CD4-positive, CD25-positive, alpha-beta regulatory T cell (primary cell): ENCODE data around the gene HRC. TPM values are rescaled to one million over a fixed set of nuclear protein-coding genes. Genes with fewer than 3 reads are reported as not detected.

Source experiments
- ATAC-seq, 2 donors: fragments of 150-1000 bp; cut with Tn5 transposase; one replicate each; pipeline ENCODE4 v1.10.0; 2021; ENCODE audit warnings: low read depth in 2 of 2, moderate number of reproducible peaks in 2 of 2, moderate library complexity in 1 of 2
- DNase-seq, 3 donors: peaks; one replicate each; pipeline versions ENCODE4 v3.0.0 to v3.0.0-alpha.2; 2012 to 2022; ENCODE audit warnings: mixed read lengths in 1 of 3
- H3K27ac ChIP-seq: one replicate; pipeline ENCODE4 v1.7.0; 2013; ENCODE audit warnings: mild to moderate bottlenecking, low read length; ENCODE audit not compliant: insufficient read depth, poor library complexity, severe bottlenecking
- H3K27me3 ChIP-seq: one replicate; pipeline ENCODE4 v1.7.0; 2013; ENCODE audit warnings: low read length; ENCODE audit not compliant: control insufficient read depth, insufficient read depth
- H3K36me3 ChIP-seq: one replicate; pipeline ENCODE4 v1.7.0; 2013; ENCODE audit warnings: mild to moderate bottlenecking, low read length, moderate library complexity; ENCODE audit not compliant: control insufficient read depth, insufficient read depth
- H3K4me1 ChIP-seq: 2 replicates; pipeline ENCODE4 v1.7.0; 2013; ENCODE audit warnings: mild to moderate bottlenecking, low read length; ENCODE audit not compliant: insufficient read depth, control insufficient read depth, poor library complexity, severe bottlenecking
- H3K4me3 ChIP-seq: one replicate; pipeline ENCODE4 v1.7.0; 2013; ENCODE audit warnings: low read depth, mild to moderate bottlenecking, low read length, moderate library complexity
- H3K9me3 ChIP-seq, 2 experiments: 1 replicate in 1 of 2; 2 replicates in 1 of 2; pipeline ENCODE4 v1.7.0; 2013; ENCODE audit warnings: low read length in 2 of 2, mild to moderate bottlenecking in 1 of 2, moderate library complexity in 1 of 2; ENCODE audit not compliant: control insufficient read depth in 2 of 2
- H3K27ac Mint-ChIP-seq, 3 donors: one replicate each; pipeline ENCODE4 v1.8.0; 2020 to 2022; ENCODE audit warnings: mild to moderate bottlenecking in 3 of 3, mixed read lengths in 3 of 3, moderate library complexity in 2 of 3
- H3K27me3 Mint-ChIP-seq: one replicate; pipeline ENCODE4 v1.8.0; 2022; ENCODE audit warnings: mild to moderate bottlenecking, mixed read lengths
- H3K36me3 Mint-ChIP-seq: one replicate; pipeline ENCODE4 v1.8.0; 2020; ENCODE audit warnings: mixed read lengths
- H3K4me1 Mint-ChIP-seq, 4 donors: one replicate each; pipeline ENCODE4 v1.8.0; 2020 to 2022; ENCODE audit warnings: mixed read lengths in 4 of 4, mild to moderate bottlenecking in 1 of 4
- H3K4me3 Mint-ChIP-seq, 4 donors: one replicate each; pipeline ENCODE4 v1.8.0; 2020 to 2022; ENCODE audit warnings: mild to moderate bottlenecking in 4 of 4, mixed read lengths in 4 of 4, moderate library complexity in 3 of 4
- H3K9me3 Mint-ChIP-seq, 7 donors: one replicate each; pipeline ENCODE4 v1.8.0; 2020 to 2022; ENCODE audit warnings: mixed read lengths in 7 of 7, mild to moderate bottlenecking in 3 of 7, moderate library complexity in 2 of 7
- polyA plus RNA-seq, 4 donors: library from polyadenylated mRNA; unstranded; fragments of 300-500 nt; fragmentation: Illumina TruSeq; gene quantifications; one replicate each; pipeline ENCODE4 v1.2.3, GENCODE V29; 2021
- total RNA-seq: library from RNA; stranded (reverse); gene quantifications from one replicate; pipeline ENCODE4 v1.2.3, GENCODE V29; 2022

The HRC gene
- total and polyA plus RNA-seq, 5 donors from 2014 or later: not detected

GRCh38 chr19:49168421-49168820, 13.2 kb upstream of the HRC start:
- no peaks in the 10 kb centered on the region for H3K9me3 ChIP-seq
- H3K27me3 Mint-ChIP-seq: peaks cover 8% of the 10 kb centered on the region
- no peaks in the 10 kb centered on the region for H3K36me3 Mint-ChIP-seq
- peaks cover 2% of the 10 kb centered on the region for H3K27me3 ChIP-seq
- no peak overlapping the region for H3K27ac ChIP-seq
- no peak overlapping the region for H3K4me3 Mint-ChIP-seq
- no peaks in the 10 kb centered on the region for H3K9me3 Mint-ChIP-seq
- ATAC-seq: no peak
- H3K36me3 ChIP-seq: no peaks in the 10 kb centered on the region
- H3K4me3 ChIP-seq: no peak overlapping the region
- no peak for DNase-seq
- H3K27ac Mint-ChIP-seq: no peak overlapping the region
- H3K4me1 Mint-ChIP-seq: no peaks in the 10 kb centered on the region
- H3K4me1 ChIP-seq: no peaks in the 10 kb centered on the region

DNA sequence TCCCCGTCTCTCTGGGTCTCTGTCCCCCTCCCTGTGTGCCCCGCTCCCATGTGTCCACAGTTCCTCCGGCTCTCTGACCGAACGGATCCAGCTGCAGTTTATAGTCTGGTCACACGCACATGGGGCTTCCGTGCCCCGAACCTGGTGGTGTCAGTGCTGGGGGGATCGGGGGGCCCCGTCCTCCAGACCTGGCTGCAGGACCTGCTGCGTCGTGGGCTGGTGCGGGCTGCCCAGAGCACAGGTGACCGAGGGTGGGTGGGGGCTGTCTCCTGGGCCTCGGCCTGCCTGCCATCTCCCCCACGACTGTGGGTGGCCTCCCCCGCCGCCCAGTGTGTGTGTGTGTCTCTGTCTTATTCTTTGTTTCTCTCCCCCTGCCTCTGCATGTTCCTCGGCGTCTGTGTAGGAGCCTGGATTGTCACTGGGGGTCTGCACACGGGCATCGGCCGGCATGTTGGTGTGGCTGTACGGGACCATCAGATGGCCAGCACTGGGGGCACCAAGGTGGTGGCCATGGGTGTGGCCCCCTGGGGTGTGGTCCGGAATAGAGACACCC, 12.7 kb upstream of the HRC start:
- Mint-ChIP-seq H3K27me3 (peaks cover 9% of the 10 kb centered on the region), H3K27ac (no peak overlapping the region), H3K4me3 (no peak overlapping the region), H3K4me1 (no peaks in the 10 kb centered on the region), H3K9me3 (no peaks in the 10 kb centered on the region), H3K36me3 (no peaks in the 10 kb centered on the region)
- DNase-seq: no peak
- peaks cover 2% of the 10 kb centered on the region for H3K27me3 ChIP-seq
- no peaks in the 10 kb centered on the region for H3K36me3 ChIP-seq
- ATAC-seq: no peak
- no peak overlapping the region for H3K27ac ChIP-seq
- no peaks in the 10 kb centered on the region for H3K4me1 ChIP-seq
- no peaks in the 10 kb centered on the region for H3K9me3 ChIP-seq
- no peak overlapping the region for H3K4me3 ChIP-seq

DNA sequence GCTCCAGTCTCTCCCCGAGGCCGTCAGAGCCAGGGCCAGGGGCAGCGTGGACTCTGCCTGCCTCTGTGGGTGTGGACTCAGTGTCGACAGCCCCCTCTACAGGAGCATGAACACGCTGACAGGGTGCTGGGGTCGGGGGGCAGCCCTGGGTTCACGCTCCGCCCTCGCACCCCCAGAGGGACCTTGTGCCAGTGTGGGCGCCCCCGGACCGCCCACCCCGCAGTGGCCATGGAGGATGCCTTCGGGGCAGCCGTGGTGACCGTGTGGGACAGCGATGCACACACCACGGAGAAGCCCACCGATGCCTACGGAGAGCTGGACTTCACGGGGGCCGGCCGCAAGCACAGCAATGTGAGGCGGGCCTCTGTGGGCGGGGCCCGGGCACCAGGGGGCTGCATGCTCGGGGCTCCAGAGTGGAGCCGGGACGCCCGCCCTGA, 10.7 kb upstream of the HRC start:
- no peak overlapping the region for H3K27ac Mint-ChIP-seq
- Histone ChIP-seq H3K4me3 (no peak overlapping the region), H3K9me3 (no peaks in the 10 kb centered on the region), H3K27ac (no peak overlapping the region), H3K27me3 (no peaks in the 10 kb centered on the region), H3K4me1 (no peaks in the 10 kb centered on the region), H3K36me3 (no peaks in the 10 kb centered on the region)
- H3K4me3 Mint-ChIP-seq: no peak overlapping the region
- no peaks in the 10 kb centered on the region for H3K4me1 Mint-ChIP-seq
- no peaks in the 10 kb centered on the region for H3K36me3 Mint-ChIP-seq
- DNase-seq: no peak
- no peak for ATAC-seq
- H3K27me3 Mint-ChIP-seq: peaks cover 15% of the 10 kb centered on the region
- H3K9me3 Mint-ChIP-seq: no peaks in the 10 kb centered on the region

DNA sequence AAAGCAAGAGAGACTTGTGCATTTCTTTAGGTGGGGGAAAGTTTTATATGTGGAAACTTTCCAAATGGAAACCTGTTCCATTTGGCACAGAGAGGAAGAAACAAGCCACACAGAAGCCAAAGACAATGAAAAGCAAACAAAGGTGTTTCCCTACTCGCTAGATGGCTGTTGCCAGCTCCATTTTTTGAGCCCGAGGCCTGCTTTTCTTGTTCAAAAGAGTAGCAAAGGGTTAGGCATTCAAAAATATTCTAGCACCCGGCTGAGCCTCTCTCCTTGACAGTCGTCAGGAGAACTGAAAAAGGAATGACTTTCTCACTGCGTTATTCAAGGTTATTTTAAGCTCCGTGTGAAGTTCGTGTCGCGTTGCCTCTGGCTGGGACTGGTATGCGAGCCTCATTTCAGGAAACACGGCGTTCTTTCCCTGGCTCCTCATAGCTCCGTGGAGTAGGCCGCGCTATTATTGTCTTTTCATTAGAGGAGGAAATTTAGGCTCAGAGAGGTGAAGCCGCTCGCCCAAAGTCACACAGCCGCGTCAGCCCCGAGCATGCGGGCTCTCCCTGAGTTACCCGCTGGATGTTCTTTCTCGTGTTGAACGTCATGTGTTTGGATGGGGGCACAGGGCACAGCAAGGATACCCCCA, 10.0 kb upstream of the HRC start:
- Histone ChIP-seq H3K4me1 (no peaks in the 10 kb centered on the region), H3K4me3 (no peak overlapping the region), H3K27ac (no peak overlapping the region), H3K9me3 (no peaks in the 10 kb centered on the region), H3K36me3 (no peaks in the 10 kb centered on the region), H3K27me3 (no peaks in the 10 kb centered on the region)
- no peaks in the 10 kb centered on the region for H3K4me1 Mint-ChIP-seq
- no peak overlapping the region for H3K27ac Mint-ChIP-seq
- H3K9me3 Mint-ChIP-seq: no peaks in the 10 kb centered on the region
- DNase-seq (no peak), ATAC-seq (no peak)
- H3K4me3 Mint-ChIP-seq: no peak overlapping the region
- H3K27me3 Mint-ChIP-seq: peaks cover 21% of the 10 kb centered on the region
- no peaks in the 10 kb centered on the region for H3K36me3 Mint-ChIP-seq

- H3K9me3 Mint-ChIP-seq: peaks cover 0 to 7% (median 0%) of the 10 kb centered on the region in 7 donors
- peaks cover 5% of the 10 kb centered on the region for H3K27me3 ChIP-seq
- H3K27ac ChIP-seq: no peak overlapping the region
- no peak overlapping the region for H3K27ac Mint-ChIP-seq
- H3K27me3 Mint-ChIP-seq: peaks cover 45% of the 10 kb centered on the region
- peaks cover 7% of the 10 kb centered on the region for H3K4me1 ChIP-seq
- H3K4me3 ChIP-seq: no peak overlapping the region
- H3K4me3 Mint-ChIP-seq: no peak overlapping the region
- DNase-seq (no peak), ATAC-seq (no peak)
- H3K4me1 Mint-ChIP-seq: peaks cover 0 to 9% (median 5%) of the 10 kb centered on the region in 4 donors
- no peaks in the 10 kb centered on the region for H3K36me3 Mint-ChIP-seq
- no peaks in the 10 kb centered on the region for H3K36me3 ChIP-seq
- H3K9me3 ChIP-seq: no peaks in the 10 kb centered on the region
Observed at GRCh38 chr19:49161987-49162386, 6.8 kb upstream of the HRC start.

GRCh38 chr19:49160450-49161189, 5.4 kb upstream of the HRC start:
- Mint-ChIP-seq H3K27ac (peak overlapping the region in 1 of 3 donors; percentile 23), H3K27me3 (peaks cover 51% of the 10 kb centered on the region), H3K9me3 (peaks cover 0 to 8% (median 0%) of the 10 kb centered on the region in 7 donors), H3K4me3 (no peak overlapping the region), H3K36me3 (no peaks in the 10 kb centered on the region), H3K4me1 (peaks cover 0 to 9% (median 5%) of the 10 kb centered on the region in 4 donors)
- H3K9me3 ChIP-seq: no peaks in the 10 kb centered on the region
- H3K27ac ChIP-seq: no peak overlapping the region
- ATAC-seq (no peak), DNase-seq (no peak)
- peaks cover 5% of the 10 kb centered on the region for H3K27me3 ChIP-seq
- H3K4me1 ChIP-seq: peaks cover 7% of the 10 kb centered on the region
- no peaks in the 10 kb centered on the region for H3K36me3 ChIP-seq
- no peak overlapping the region for H3K4me3 ChIP-seq

DNA sequence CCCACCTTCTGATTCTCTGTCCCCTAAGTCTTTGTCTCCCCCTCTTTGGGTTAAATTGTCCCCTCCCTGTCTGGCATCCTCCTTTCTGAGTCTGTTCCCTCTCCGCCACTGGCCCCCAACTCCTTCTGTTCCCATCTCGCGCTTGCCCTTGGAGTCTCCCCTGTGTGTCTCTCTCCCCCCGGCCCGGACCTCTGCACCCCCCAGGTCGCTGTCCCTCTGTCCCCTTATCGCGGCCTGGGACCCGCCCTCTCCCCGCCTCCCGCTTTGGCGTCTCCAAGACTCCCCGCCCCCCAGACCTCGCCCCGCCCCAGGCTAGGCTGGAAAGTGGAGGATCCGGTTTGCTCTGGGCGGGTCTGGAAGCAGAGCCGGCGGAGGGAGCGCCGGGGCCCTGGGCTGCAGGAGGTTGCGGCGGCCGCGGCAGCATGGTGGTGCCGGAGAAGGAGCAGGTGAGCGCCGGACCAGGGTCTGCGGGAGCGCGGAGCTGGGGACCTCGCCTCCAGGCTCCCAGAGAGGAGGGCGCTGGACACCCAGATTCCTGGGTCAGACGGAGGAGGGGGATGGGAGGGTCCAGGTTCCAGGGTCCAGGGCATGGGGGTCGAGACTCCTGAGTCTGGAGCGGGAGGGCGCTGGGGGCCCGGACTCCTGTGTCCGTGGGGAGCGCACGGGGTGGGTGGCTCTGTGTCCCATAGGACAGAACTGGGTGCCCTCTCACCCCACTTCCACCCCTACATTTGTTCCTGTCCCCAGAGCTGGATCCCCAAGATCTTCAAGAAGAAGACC, 2.4 kb upstream of the HRC start, which contains the start of gene TRPM4:
TRPM4 (plus strand) TSS at position 348 of the 780 bp plus-strand sequence; CDS start at position 423, 75 bp downstream.
- H3K4me1 ChIP-seq: peaks cover 7% of the 10 kb centered on the region
- H3K4me3 Mint-ChIP-seq: peak within 1 kb of the TSS in 1 of 4 donors; percentile 80
- ATAC-seq (peak in 1 of 2 donors; percentile 49), DNase-seq (no peak)
- H3K9me3 ChIP-seq: no peaks in the 10 kb centered on the region
- no peaks in the 10 kb centered on the region for H3K36me3 ChIP-seq
- H3K27ac Mint-ChIP-seq: no peak within 1 kb of the TSS
- H3K27me3 Mint-ChIP-seq: peaks cover 67% of the 10 kb centered on the region
- H3K4me3 ChIP-seq: no peak within 1 kb of the TSS
- H3K27ac ChIP-seq: no peak within 1 kb of the TSS
- H3K36me3 Mint-ChIP-seq: no peaks in the 10 kb centered on the region
- H3K4me1 Mint-ChIP-seq: peaks cover 0 to 15% (median 8%) of the 10 kb centered on the region in 4 donors
- peaks cover 5% of the 10 kb centered on the region for H3K27me3 ChIP-seq
- peaks cover 0 to 10% (median 4%) of the 10 kb centered on the region in 7 donors for H3K9me3 Mint-ChIP-seq
